Gastroesophageal sphincter (tissue), 3 donors: ENCODE data around the gene SAA1.

Source experiments
- CTCF ChIP-seq, 4 experiments: fragments of 200-600 bp in 2 of 4; fragments of 450-650 bp in 2 of 4; sonication (generic) in 1 of 4; IDR thresholded peaks; one replicate each; pipeline ENCODE4 v1.5.1; 2017 to 2019; ENCODE audit warnings: antibody characterized with exemption in 4 of 4, mild to moderate bottlenecking in 2 of 4, moderate library complexity in 2 of 4
- EP300 ChIP-seq: sonication (generic); formaldehyde crosslinking; IDR thresholded peaks from one replicate; pipeline ENCODE4 v1.6.1; 2017; ENCODE audit warnings: antibody characterized with exemption, mild to moderate bottlenecking
- POLR2A ChIP-seq, 2 donors: fragments of 450-650 bp; IDR thresholded peaks; one replicate each; pipeline ENCODE4 v1.6.1; 2017; ENCODE audit warnings: antibody characterized with exemption in 2 of 2, mild to moderate bottlenecking in 2 of 2, moderate library complexity in 1 of 2
- POLR2AphosphoS5 ChIP-seq: sonication (generic); formaldehyde crosslinking; IDR thresholded peaks from one replicate; pipeline ENCODE4 v1.6.1; 2017; ENCODE audit warnings: antibody characterized with exemption

GRCh38 chr11:18239655-18240054 is 26.4 kb upstream of the SAA1 start:
- TF ChIP-seq CTCF (IDR thresholded peaks at IDR 0.05), result no peak
- TF ChIP-seq POLR2A (IDR thresholded peaks at IDR 0.05), result no peak
- no peak for TF ChIP-seq POLR2AphosphoS5
- no peak for TF ChIP-seq EP300
